Heart right ventricle (tissue), 16 donors: Measurements from ENCODE around the gene GFER. TPM values are rescaled to one million over a fixed set of nuclear protein-coding genes. Genes with fewer than 3 reads are reported as not detected.

Source experiments
- ATAC-seq, 8 donors: fragments of 200-7000 bp; cut with Tn5 transposase; one replicate each; pipeline ENCODE4 v1.9.1; 2020; ENCODE audit warnings: mild to moderate bottlenecking in 8 of 8, moderate library complexity in 8 of 8, moderate number of reproducible peaks in 1 of 8
- DNase-seq, 2 donors: peaks; one replicate each; pipeline ENCODE4 v3.0.0-alpha.2; 2020
- H3K27ac ChIP-seq, 10 donors: fragments of 200-600 bp; sonication (generic) in 2 of 10; one replicate each; pipeline versions ENCODE4 v1.5.0 to v1.8.0; 2020 to 2022; ENCODE audit warnings: mild to moderate bottlenecking in 3 of 10
- H3K27me3 ChIP-seq, 7 donors: fragments of 200-600 bp; one replicate each; pipeline ENCODE4 v1.8.0; 2021 to 2022; ENCODE audit warnings: mild to moderate bottlenecking in 2 of 7
- H3K36me3 ChIP-seq, 9 donors: fragments of 200-600 bp; sonication (generic) in 1 of 9; one replicate each; pipeline versions ENCODE4 v1.5.0 to v1.8.0; 2020 to 2022; ENCODE audit warnings: mild to moderate bottlenecking in 2 of 9
- H3K4me1 ChIP-seq, 9 donors: fragments of 200-600 bp; sonication (generic) in 1 of 9; one replicate each; pipeline versions ENCODE4 v1.5.0 to v1.8.0; 2020 to 2022; ENCODE audit warnings: mild to moderate bottlenecking in 4 of 9
- H3K4me3 ChIP-seq, 10 donors: fragments of 200-600 bp; sonication (generic) in 2 of 10; one replicate each; pipeline versions ENCODE4 v1.5.0 to v1.8.0; 2020 to 2022; ENCODE audit warnings: mild to moderate bottlenecking in 7 of 10, moderate library complexity in 2 of 10
- H3K9me3 ChIP-seq, 11 donors: fragments of 200-600 bp in 10 of 11; sonication (generic) in 2 of 11; one replicate each; pipeline versions ENCODE4 v1.5.0 to v1.8.0; 2013 to 2022; ENCODE audit warnings: mild to moderate bottlenecking in 2 of 11, control low read depth in 1 of 11, moderate library complexity in 1 of 11
- WGBS, 2 donors: extraction: QIAGEN DNeasy Blood & Tissue Kit; methylation state at CpG; one replicate each; pipeline ENCODE4 v1.1.7; 2013; ENCODE audit warnings: inconsistent platforms in 1 of 2; 5-methylcytosine and 5-hydroxymethylcytosine counted together
- intact Hi-C, 10 donors: fragments of 100-400 bp; cut with DNase I; formaldehyde crosslinking; loops; one replicate each; pipeline versions ENCODE4 v1.11.1 to v1.14.2; 2022
- polyA plus RNA-seq, 2 donors: library from polyadenylated mRNA; stranded (reverse); fragments of 200-250 nt; gene quantifications; one replicate each; pipeline ENCODE4 v1.2.3, GENCODE V29; 2013
- total RNA-seq, 10 donors: library from RNA; stranded (reverse); fragmentation: NEBNext Ultra II Directional in 3 of 10; extraction: Animal tissue kit (Norgen Biotek cat#: 25700) in 3 of 10; gene quantifications; one replicate each; pipeline versions ENCODE4 v1.2.1 to v1.2.4, GENCODE V29; 2021 to 2023
- TF ChIP-seq, protein P1 (sequence below), 9 donors: fragments of 200-600 bp; sonication (generic) in 2 of 9; IDR thresholded peaks; one replicate each; pipeline versions ENCODE4 v1.5.0 to v1.8.0; 2021 to 2022; ENCODE audit warnings: antibody characterized with exemption in 9 of 9, mild to moderate bottlenecking in 5 of 9, moderate library complexity in 1 of 9
- donor health status: Arrhythmogenic right ventricular cardiomyopathy.
- donor health status: ischemic (EF 13 %, LVEDD 7.1; RV severe dilation, severe dysfunction).
- donor health status: healthy with polysubstance abuse.
- donor health status: DM: no; HTN: yes; CAD: no.
- donor health status: DM: no; HTN: no; CAD: no.
- donor health status: ischemic (EF 25% LVEDD 6.9; RV normal size, moderate dysfunction).
- donor health status: ischemic (EF 25% LVEDD 5.7; RV mildly dilated, moderate dysfunction).
- donor health status: healthy.
- donor health status: DM: yes; HTN: yes; CAD: no.
- donor health status: Ischemic cardiomyopathy.
- donor health status: ischemic (EF 35%, LVEDD 5.7; RV mildly dilated, moderate dysfunction).
- donor health status: nonischemic (EF 11% LVEDD 7.7; RV severe dilation, severe dysfunction).
- donor health status: DM: yes; HTN: yes; CAD: no.
- donor health status: PGD.
- donor health status: ischemic (EF 29% LVEDD 5.4; RV normal size, mild dysfunction).
- donor health status: nonischemic (EF 23%, LVEDD 6.1; RV moderate dilation, normal function).

Gene GFER
- total and polyA plus RNA-seq, 12 donors: 14.7 to 65.6 (median 24.8) TPM

DNA sequence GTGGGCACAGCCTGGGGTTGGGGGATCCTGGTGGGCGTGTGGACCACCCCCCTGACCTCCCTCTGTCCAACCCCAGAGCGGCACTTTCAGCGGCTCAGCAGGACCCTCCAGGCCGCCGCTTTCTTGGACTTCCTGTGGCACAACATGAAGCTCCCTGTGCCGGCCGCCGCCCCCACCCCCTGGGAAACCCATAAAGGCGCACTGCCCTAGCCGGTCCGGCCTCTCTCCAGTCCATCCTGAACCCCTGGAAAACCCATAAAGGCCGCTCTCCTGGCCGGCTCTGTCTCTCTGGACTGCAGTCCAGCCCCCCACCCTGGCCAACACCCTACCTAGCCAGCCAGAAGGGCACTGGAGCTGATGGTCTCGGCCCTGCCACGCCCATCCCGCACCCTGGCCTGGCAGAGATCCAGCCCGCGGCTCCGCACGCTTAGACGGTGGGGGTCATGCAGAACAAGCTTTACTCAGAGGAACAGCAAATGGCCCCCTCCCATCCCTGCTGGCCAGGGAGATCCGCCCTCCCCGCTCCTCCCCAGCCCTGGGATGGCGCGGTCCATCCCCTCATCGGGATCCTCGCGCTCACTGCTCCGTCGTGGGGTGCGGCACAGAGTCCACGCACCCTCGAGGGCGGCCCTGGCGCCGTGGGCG, 5.4 kb upstream of the GFER start:
- 75 to 77% methylated on average over 37 of the region's 37 CpGs for WGBS, 2 donors
- no peak overlapping the region for H3K27ac ChIP-seq
- peaks cover 18 to 79% (median 64%) of the 10 kb centered on the region in 7 donors for H3K27me3 ChIP-seq
- no peak for ATAC-seq
- no peak overlapping the region for H3K4me3 ChIP-seq
- intact Hi-C loops: no loop called here
- TF ChIP-seq, protein P1, sequence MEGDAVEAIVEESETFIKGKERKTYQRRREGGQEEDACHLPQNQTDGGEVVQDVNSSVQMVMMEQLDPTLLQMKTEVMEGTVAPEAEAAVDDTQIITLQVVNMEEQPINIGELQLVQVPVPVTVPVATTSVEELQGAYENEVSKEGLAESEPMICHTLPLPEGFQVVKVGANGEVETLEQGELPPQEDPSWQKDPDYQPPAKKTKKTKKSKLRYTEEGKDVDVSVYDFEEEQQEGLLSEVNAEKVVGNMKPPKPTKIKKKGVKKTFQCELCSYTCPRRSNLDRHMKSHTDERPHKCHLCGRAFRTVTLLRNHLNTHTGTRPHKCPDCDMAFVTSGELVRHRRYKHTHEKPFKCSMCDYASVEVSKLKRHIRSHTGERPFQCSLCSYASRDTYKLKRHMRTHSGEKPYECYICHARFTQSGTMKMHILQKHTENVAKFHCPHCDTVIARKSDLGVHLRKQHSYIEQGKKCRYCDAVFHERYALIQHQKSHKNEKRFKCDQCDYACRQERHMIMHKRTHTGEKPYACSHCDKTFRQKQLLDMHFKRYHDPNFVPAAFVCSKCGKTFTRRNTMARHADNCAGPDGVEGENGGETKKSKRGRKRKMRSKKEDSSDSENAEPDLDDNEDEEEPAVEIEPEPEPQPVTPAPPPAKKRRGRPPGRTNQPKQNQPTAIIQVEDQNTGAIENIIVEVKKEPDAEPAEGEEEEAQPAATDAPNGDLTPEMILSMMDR (IDR thresholded peaks at IDR 0.05): no peak
- H3K9me3 ChIP-seq: no peaks in the 10 kb centered on the region
- no peak for DNase-seq
- H3K4me1 ChIP-seq: peaks cover 5 to 33% (median 19%) of the 10 kb centered on the region in 9 donors
- peaks cover 12 to 55% (median 46%) of the 10 kb centered on the region in 9 donors for H3K36me3 ChIP-seq

DNA sequence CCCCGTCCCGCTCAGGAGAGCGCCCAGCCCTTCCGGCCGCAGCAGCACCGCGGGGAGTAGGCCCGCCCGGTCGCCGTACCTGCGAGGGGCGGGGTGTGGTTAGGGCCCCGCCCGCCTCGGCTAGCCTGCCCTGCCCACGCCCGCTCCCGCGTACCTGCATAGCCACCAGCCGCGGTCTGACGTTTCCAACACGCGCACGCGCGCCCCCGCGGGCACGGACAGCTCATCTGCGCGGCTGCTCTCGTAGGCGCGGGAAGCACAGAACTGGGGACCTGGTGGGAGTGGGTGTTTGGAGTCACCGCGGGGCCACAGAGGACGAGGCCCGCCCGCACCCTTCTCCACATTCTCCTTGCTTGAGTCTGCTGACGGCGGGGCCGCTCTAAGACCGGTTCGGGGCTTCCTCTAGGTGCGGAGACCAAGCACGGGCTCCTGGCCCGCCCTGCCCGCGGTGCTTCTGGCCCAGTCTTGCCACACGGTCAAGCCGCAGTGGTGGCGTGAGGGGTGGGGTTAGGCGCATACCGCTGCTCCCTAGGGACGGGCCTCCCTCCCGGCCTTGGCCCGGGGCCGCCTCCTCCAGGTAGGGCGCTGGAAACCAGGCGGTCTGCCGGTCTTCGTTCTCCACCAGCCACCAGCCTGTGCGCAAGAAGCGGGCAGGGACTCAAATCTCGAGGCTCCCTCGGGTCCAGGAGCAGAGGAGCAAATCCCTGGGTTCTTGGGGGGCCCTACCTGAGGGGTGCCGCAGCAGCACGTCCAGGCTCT, 4.5 kb upstream of the GFER start:
- TF ChIP-seq, protein P1 (IDR thresholded peaks at IDR 0.05): no peak
- DNase-seq (no peak), ATAC-seq (no peak)
- H3K4me1 ChIP-seq: peaks cover 6 to 31% (median 20%) of the 10 kb centered on the region in 9 donors
- 13 to 17% methylated on average over 69 to 70 of the region's 70 CpGs for WGBS, 2 donors
- intact Hi-C loops: loop anchor here in 1 of 10 donors (10.0 kb wide), 1 partner anchor 55 kb away; no protein-coding TSS in a partner anchor
- no peak overlapping the region for H3K27ac ChIP-seq
- peaks cover 12 to 47% (median 43%) of the 10 kb centered on the region in 9 donors for H3K36me3 ChIP-seq
- peaks cover 18 to 79% (median 64%) of the 10 kb centered on the region in 7 donors for H3K27me3 ChIP-seq
- H3K9me3 ChIP-seq: no peaks in the 10 kb centered on the region
- no peak overlapping the region for H3K4me3 ChIP-seq

DNA sequence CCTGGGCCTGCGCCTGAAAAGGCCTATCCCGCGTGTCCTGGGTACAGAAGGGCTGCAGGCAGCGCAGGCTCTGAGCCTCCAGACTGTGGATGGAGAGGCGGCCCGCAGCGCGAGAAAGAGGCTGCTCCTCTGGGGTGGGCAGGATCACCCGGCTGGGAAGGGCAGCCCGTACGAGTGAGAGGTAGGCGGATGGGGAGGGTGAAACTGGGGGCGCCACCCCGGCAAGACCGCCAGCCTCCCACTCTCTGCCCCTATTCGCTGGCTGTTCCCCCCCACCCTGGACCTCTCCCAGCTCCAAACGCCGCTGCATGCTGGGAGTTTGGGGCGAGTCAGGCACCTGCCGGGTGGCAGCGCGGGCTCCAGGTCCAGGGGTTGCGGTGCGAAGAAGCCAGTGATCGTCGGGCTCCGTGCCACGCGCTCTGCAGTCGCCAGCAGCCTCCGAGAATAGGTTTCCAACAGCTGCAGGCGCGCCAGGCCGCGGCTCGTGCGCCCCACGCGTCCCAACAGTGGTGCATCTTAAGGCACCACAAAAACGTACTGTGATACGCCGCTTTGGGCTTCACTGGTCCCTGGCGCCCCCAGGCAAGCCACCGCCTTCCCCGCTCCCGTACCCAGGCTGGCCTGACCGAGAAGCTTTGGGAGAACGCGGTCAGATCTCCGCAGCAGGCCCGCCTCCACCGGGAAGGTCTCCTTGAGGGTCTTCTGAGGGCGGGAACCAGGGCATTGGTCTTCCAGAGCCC, 3.8 kb upstream of the GFER start:
- Histone ChIP-seq H3K27me3 (peaks cover 18 to 79% (median 64%) of the 10 kb centered on the region in 7 donors), H3K27ac (no peak overlapping the region), H3K4me3 (no peak overlapping the region), H3K4me1 (peaks cover 11 to 39% (median 28%) of the 10 kb centered on the region in 9 donors), H3K9me3 (no peaks in the 10 kb centered on the region), H3K36me3 (peaks cover 12 to 40% (median 35%) of the 10 kb centered on the region in 9 donors)
- TF ChIP-seq, protein P1 (IDR thresholded peaks at IDR 0.05): no peak
- DNase-seq: no peak
- WGBS, 2 donors: 3 to 5% methylated on average over 53 of the region's 53 CpGs
- no peak for ATAC-seq
- intact Hi-C loops: loop anchor here in 1 of 10 donors (10.0 kb wide), 1 partner anchor 55 kb away; no protein-coding TSS in a partner anchor

DNA sequence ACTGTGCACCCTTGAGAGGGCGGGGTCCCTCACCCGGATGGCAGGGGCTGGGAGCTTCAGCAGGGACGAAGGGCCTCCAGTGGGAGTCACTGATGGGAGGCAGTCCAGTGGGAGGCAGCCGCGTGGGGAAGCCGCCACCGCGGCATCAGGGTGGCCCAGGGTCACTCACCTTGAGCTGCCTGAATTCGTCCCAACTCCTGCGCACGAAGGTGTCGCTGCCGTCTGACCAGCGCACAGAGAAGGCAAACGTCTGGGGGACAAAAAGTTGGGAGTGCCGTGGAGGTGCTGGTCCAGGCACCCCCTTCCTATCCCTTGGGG, 3.3 kb upstream of the GFER start:
- TF ChIP-seq, protein P1 (IDR thresholded peaks at IDR 0.05): no peak
- Histone ChIP-seq H3K4me1 (peaks cover 11 to 43% (median 30%) of the 10 kb centered on the region in 9 donors), H3K4me3 (no peak overlapping the region), H3K9me3 (no peaks in the 10 kb centered on the region), H3K27ac (no peak overlapping the region), H3K27me3 (peaks cover 18 to 73% (median 60%) of the 10 kb centered on the region in 7 donors), H3K36me3 (peaks cover 7 to 40% (median 33%) of the 10 kb centered on the region in 9 donors)
- ATAC-seq (no peak), DNase-seq (no peak)
- 20 to 21% methylated on average over 16 of the region's 16 CpGs for WGBS, 2 donors
- intact Hi-C loops: loop anchor here in 1 of 10 donors (10.0 kb wide), 1 partner anchor 56 kb away; no protein-coding TSS in a partner anchor
